ENCODE data around the gene MAPKAP1.

GRCh38 chr9:125447202-125447802 is 259.7 kb downstream of the MAPKAP1 start:
- no peak for TF ChIP-seq REST (IDR thresholded peaks at IDR 0.05; ENCODE audit: insufficient read depth in 1 of 2, low read depth in 2 of 2, low read length in 2 of 2)
- no peak for TF ChIP-seq SIN3A (IDR thresholded peaks at IDR 0.05; ENCODE audit: borderline replicate concordance, insufficient read depth, low read length)
- TF ChIP-seq POLR2AphosphoS5 (IDR thresholded peaks at IDR 0.05; ENCODE audit: low read depth, low read length) = no peak
- TF ChIP-seq TAF1 (IDR thresholded peaks at IDR 0.05; ENCODE audit: borderline replicate concordance, insufficient read depth, low read length) = no peak
- TF ChIP-seq FOXP2 (optimal IDR thresholded peaks at IDR 0.05; ENCODE audit: borderline replicate concordance, extremely low read depth, extremely low read length, insufficient read depth) = no peak
